CD14-positive monocyte (primary cell): ENCODE measurements around the gene SNRNP35. TPM values are rescaled to one million over a fixed set of nuclear protein-coding genes. Genes with fewer than 3 reads are reported as not detected.

Experiments used
- DNase-seq, 3 donors: peaks; one replicate each; pipeline ENCODE4 v3.0.0-alpha.2; 2011 to 2022
- H2AFZ ChIP-seq: 2 replicates; pipeline ENCODE4 v1.6.0; 2012; ENCODE audit warnings: mild to moderate bottlenecking, low read depth, low read length, inconsistent platforms; ENCODE audit not compliant: insufficient read depth, poor library complexity, severe bottlenecking
- H3K27ac ChIP-seq, 2 donors: 1 replicate in 1 of 2; 2 replicates in 1 of 2; pipeline ENCODE4 v1.5.1; 2012 to 2013; ENCODE audit warnings: low read length in 2 of 2, control low read depth in 1 of 2, inconsistent platforms in 1 of 2, low read depth in 1 of 2, mild to moderate bottlenecking in 1 of 2
- H3K27me3 ChIP-seq, 2 donors: one replicate each; pipeline versions ENCODE4 v1.6.0 to v1.6.1; 2011 to 2013; ENCODE audit warnings: low read length in 2 of 2; ENCODE audit not compliant: control insufficient read depth in 2 of 2, insufficient read depth in 2 of 2
- H3K36me3 ChIP-seq, 2 donors: replicated peaks in 1 of 2; 1 replicate in 1 of 2; 2 replicates in 1 of 2; pipeline versions ENCODE4 v1.5.1 to v1.6.1; 2012 to 2013; ENCODE audit warnings: low read length in 2 of 2, control low read depth in 1 of 2, inconsistent platforms in 1 of 2, mild to moderate bottlenecking in 1 of 2; ENCODE audit not compliant: insufficient read depth in 2 of 2, control insufficient read depth in 1 of 2
- H3K4me1 ChIP-seq, 2 donors: 1 replicate in 1 of 2; 2 replicates in 1 of 2; pipeline versions ENCODE4 v1.5.1 to v1.6.1; 2012 to 2013; ENCODE audit warnings: low read length in 2 of 2, control low read depth in 1 of 2, inconsistent platforms in 1 of 2, mild to moderate bottlenecking in 1 of 2, moderate library complexity in 1 of 2; ENCODE audit not compliant: insufficient read depth in 2 of 2, control insufficient read depth in 1 of 2
- H3K4me2 ChIP-seq: replicated peaks from 2 replicates; pipeline ENCODE3; 2012; ENCODE audit warnings: low read length, moderate library complexity, mild to moderate bottlenecking; ENCODE audit not compliant: poor library complexity, severe bottlenecking; ENCODE audit errors: extremely low read depth
- H3K4me3 ChIP-seq, 3 experiments: fragments of 200-600 bp in 1 of 3; sonication (generic) in 1 of 3; replicated peaks in 1 of 3; 1 replicate in 2 of 3; 2 replicates in 1 of 3; pipeline ENCODE4 v1.5.1; 2011 to 2013; ENCODE audit warnings: low read length in 3 of 3, mild to moderate bottlenecking in 3 of 3, control low read depth in 2 of 3, low read depth in 2 of 3, inconsistent platforms in 1 of 3, moderate library complexity in 1 of 3
- H3K79me2 ChIP-seq: 2 replicates; pipeline ENCODE4 v1.6.0; 2012; ENCODE audit warnings: mild to moderate bottlenecking, control low read depth, inconsistent platforms, low read length, moderate library complexity; ENCODE audit not compliant: insufficient read depth
- H3K9ac ChIP-seq: 2 replicates; pipeline ENCODE4 v1.6.0; 2017; ENCODE audit warnings: low read length, mild to moderate bottlenecking; ENCODE audit not compliant: insufficient read depth, poor library complexity, severe bottlenecking
- H3K9me3 ChIP-seq, 2 donors: replicated peaks in 1 of 2; 1 replicate in 1 of 2; 2 replicates in 1 of 2; pipeline versions ENCODE4 v1.5.1 to v1.6.1; 2012 to 2013; ENCODE audit warnings: low read length in 2 of 2, control low read depth in 1 of 2; ENCODE audit not compliant: control insufficient read depth in 1 of 2, insufficient read depth in 1 of 2
- H4K20me1 ChIP-seq: 2 replicates; pipeline ENCODE4 v1.6.0; 2012; ENCODE audit warnings: mild to moderate bottlenecking, low read length, control low read depth, moderate library complexity; ENCODE audit not compliant: insufficient read depth
- H3K27ac Mint-ChIP-seq, 7 donors: one replicate each; pipeline ENCODE4 v1.8.0; 2020; ENCODE audit warnings: mild to moderate bottlenecking in 7 of 7, mixed read lengths in 7 of 7, moderate library complexity in 6 of 7, inconsistent platforms in 2 of 7
- H3K27me3 Mint-ChIP-seq, 3 donors: one replicate each; pipeline ENCODE4 v1.8.0; 2021 to 2022; ENCODE audit warnings: low read depth in 3 of 3, mild to moderate bottlenecking in 3 of 3, mixed read lengths in 3 of 3, moderate library complexity in 3 of 3, inconsistent platforms in 1 of 3
- H3K36me3 Mint-ChIP-seq, 2 donors: one replicate each; pipeline ENCODE4 v1.8.0; 2020; ENCODE audit warnings: mixed read lengths in 2 of 2, inconsistent platforms in 1 of 2, mild to moderate bottlenecking in 1 of 2
- H3K4me1 Mint-ChIP-seq: one replicate; pipeline ENCODE4 v1.8.0; 2020; ENCODE audit warnings: mild to moderate bottlenecking, mixed read lengths
- H3K4me3 Mint-ChIP-seq, 2 donors: one replicate each; pipeline ENCODE4 v1.8.0; 2020; ENCODE audit warnings: mild to moderate bottlenecking in 2 of 2, mixed read lengths in 2 of 2, moderate library complexity in 1 of 2
- H3K9me3 Mint-ChIP-seq, 7 donors: one replicate each; pipeline ENCODE4 v1.8.0; 2020 to 2022; ENCODE audit warnings: mixed read lengths in 7 of 7, mild to moderate bottlenecking in 6 of 7, moderate library complexity in 6 of 7, inconsistent platforms in 2 of 7
- WGBS: methylation state at CpG from one replicate; pipeline ENCODE4 v1.1.5; 2013; ENCODE audit warnings: missing lambda C conversion rate; ENCODE audit not compliant: insufficient coverage; 5-methylcytosine and 5-hydroxymethylcytosine counted together
- intact Hi-C, 2 donors: fragments of 100-400 bp; cut with micrococcal nuclease; formaldehyde crosslinking; loops; one replicate each; pipeline versions ENCODE4 v1.15.0 to v1.15.1; 2023
- polyA plus RNA-seq, 3 donors: library from polyadenylated mRNA; depleted of rRNA in 1 of 3; unstranded in 2 of 3; stranded (reverse) in 1 of 3; fragments of 300-500 nt in 2 of 3; fragments of >200 nt in 1 of 3; fragmentation: Illumina TruSeq in 2 of 3; gene quantifications; 1 replicate in 2 of 3; 2 replicates in 1 of 3; pipeline ENCODE4 v1.2.3, GENCODE V29; 2012 to 2021
- TF ChIP-seq, protein P1 (sequence below): fragments of 200-600 bp; IDR thresholded peaks from one replicate; pipeline ENCODE4 v1.8.0; 2022; ENCODE audit warnings: antibody characterized with exemption, mild to moderate bottlenecking

The SNRNP35 gene
- polyA plus RNA-seq, 3 donors, result 13.4 to 19.5 (median 16.7) TPM

DNA sequence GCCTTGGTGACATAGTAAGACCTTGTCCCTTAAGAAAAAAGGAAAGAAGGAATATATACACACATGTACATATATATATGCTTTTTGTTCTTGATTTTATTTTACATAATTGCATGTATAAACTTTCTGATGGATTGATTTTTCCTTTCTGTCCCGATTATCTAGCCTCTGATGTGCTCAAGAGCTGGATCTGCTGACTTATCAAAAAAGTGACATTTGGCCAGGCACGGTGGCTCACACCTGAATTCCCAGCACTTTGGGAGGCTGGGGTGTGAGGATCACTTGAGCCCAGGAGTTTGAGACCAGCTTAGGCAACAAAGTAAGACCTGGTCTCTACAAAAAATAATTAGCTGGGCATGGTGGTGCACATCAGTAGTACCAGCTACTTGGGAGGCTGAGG is 12.0 kb downstream of the SNRNP35 start:
- peaks cover 24 to 60% of the 10 kb centered on the region in 2 donors for H3K36me3 ChIP-seq
- Mint-ChIP-seq H3K27ac (no peak overlapping the region), H3K4me1 (no peaks in the 10 kb centered on the region), H3K9me3 (peaks cover 0 to 4% (median 0%) of the 10 kb centered on the region in 7 donors), H3K27me3 (no peaks in the 10 kb centered on the region), H3K4me3 (no peak overlapping the region), H3K36me3 (peaks cover 51 to 70% of the 10 kb centered on the region in 2 donors)
- H3K9ac ChIP-seq, result no peak overlapping the region
- no peaks in the 10 kb centered on the region for H3K9me3 ChIP-seq
- no peak overlapping the region for H3K27ac ChIP-seq
- no peak for DNase-seq
- peaks cover 49% of the 10 kb centered on the region for H4K20me1 ChIP-seq
- no peak overlapping the region for H3K4me3 ChIP-seq
- intact Hi-C loops, result loop anchor here (5.0 to 10.0 kb wide), 2 partner anchors 38 to 55 kb away; no protein-coding TSS in a partner anchor
- H3K4me2 ChIP-seq, result no peak overlapping the region
- H3K27me3 ChIP-seq, result no peaks in the 10 kb centered on the region
- H2AFZ ChIP-seq, result no peak overlapping the region
- TF ChIP-seq, protein P1, sequence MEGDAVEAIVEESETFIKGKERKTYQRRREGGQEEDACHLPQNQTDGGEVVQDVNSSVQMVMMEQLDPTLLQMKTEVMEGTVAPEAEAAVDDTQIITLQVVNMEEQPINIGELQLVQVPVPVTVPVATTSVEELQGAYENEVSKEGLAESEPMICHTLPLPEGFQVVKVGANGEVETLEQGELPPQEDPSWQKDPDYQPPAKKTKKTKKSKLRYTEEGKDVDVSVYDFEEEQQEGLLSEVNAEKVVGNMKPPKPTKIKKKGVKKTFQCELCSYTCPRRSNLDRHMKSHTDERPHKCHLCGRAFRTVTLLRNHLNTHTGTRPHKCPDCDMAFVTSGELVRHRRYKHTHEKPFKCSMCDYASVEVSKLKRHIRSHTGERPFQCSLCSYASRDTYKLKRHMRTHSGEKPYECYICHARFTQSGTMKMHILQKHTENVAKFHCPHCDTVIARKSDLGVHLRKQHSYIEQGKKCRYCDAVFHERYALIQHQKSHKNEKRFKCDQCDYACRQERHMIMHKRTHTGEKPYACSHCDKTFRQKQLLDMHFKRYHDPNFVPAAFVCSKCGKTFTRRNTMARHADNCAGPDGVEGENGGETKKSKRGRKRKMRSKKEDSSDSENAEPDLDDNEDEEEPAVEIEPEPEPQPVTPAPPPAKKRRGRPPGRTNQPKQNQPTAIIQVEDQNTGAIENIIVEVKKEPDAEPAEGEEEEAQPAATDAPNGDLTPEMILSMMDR, result no peak
- no peaks in the 10 kb centered on the region for H3K4me1 ChIP-seq
- H3K79me2 ChIP-seq, result peaks cover 22% of the 10 kb centered on the region
- no CpG with 5 or more reads among the region's 2 CpGs for WGBS

DNA sequence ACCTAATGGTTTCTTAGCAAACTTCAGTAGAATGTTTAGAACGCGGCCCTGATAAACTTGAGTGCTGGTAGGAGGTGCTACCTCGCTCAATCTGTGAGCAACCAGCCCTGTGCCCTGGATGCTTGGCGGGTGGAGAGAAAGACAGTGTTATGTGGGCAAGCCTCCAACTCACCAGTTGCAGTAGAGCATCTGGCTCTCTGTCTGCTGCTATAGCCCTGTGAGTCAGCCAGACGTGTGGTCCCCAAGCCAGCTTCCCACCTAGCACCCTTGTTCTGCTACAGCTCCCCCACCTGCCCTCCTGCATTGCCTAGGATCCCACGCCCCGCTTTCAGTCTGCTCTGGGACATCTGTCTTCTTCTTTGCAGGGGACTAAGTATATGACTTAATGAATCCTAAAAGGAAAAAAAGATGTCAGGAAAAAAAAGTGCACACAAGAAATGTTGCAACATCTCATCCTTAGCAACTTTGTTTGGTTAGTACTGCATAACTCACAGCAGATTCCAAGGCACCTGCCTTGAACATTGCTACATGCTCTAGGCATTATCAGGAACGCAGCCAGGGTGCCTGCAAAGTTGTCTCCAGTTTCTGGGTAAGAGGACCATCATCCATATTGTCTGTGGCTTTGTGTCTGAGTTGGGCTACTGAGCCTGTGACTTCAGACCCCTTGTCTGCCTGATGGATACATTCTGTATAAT is 13.6 kb downstream of the SNRNP35 start:
- no peak overlapping the region for H3K27ac ChIP-seq
- no peak for DNase-seq
- no peak overlapping the region for H2AFZ ChIP-seq
- no peaks in the 10 kb centered on the region for H3K27me3 ChIP-seq
- Mint-ChIP-seq H3K9me3 (peaks cover 0 to 2% (median 0%) of the 10 kb centered on the region in 7 donors), H3K36me3 (peaks cover 43 to 59% of the 10 kb centered on the region in 2 donors), H3K27ac (peak overlapping the region in 1 of 7 donors; percentile 56), H3K27me3 (no peaks in the 10 kb centered on the region), H3K4me3 (no peak overlapping the region), H3K4me1 (no peaks in the 10 kb centered on the region)
- no peaks in the 10 kb centered on the region for H3K4me1 ChIP-seq
- intact Hi-C loops, result no loop called here
- TF ChIP-seq, protein P1, result no peak
- H3K4me3 ChIP-seq, result no peak overlapping the region
- WGBS, result 80% methylated on average over 2 of the region's 8 CpGs
- no peak overlapping the region for H3K9ac ChIP-seq
- no peaks in the 10 kb centered on the region for H3K9me3 ChIP-seq
- H3K4me2 ChIP-seq, result no peak overlapping the region
- H4K20me1 ChIP-seq, result peaks cover 34% of the 10 kb centered on the region
- H3K36me3 ChIP-seq, result peaks cover 10 to 47% of the 10 kb centered on the region in 2 donors
- H3K79me2 ChIP-seq, result peaks cover 7% of the 10 kb centered on the region
